ENCODE data around the gene GYS2.

DNA sequence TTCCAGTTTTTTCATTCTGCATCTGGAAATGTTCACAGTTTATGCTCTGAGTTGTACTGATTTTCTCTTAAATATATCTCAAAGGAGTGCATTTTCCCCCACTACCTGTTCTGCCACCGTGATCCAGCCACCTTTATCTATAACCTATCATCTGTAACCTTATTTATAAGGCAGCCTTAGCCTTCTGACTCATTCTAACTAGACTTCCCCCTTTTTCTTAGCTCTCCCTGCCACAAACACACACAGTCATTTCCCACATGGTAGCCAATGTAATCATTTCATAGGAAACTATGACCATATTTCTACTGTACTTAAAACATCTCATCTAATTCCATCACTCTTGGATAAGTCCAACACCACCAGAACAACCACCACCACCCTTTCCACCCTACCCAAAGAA is 10.8 kb upstream of the GYS2 start:
- TF ChIP-seq, protein P1, sequence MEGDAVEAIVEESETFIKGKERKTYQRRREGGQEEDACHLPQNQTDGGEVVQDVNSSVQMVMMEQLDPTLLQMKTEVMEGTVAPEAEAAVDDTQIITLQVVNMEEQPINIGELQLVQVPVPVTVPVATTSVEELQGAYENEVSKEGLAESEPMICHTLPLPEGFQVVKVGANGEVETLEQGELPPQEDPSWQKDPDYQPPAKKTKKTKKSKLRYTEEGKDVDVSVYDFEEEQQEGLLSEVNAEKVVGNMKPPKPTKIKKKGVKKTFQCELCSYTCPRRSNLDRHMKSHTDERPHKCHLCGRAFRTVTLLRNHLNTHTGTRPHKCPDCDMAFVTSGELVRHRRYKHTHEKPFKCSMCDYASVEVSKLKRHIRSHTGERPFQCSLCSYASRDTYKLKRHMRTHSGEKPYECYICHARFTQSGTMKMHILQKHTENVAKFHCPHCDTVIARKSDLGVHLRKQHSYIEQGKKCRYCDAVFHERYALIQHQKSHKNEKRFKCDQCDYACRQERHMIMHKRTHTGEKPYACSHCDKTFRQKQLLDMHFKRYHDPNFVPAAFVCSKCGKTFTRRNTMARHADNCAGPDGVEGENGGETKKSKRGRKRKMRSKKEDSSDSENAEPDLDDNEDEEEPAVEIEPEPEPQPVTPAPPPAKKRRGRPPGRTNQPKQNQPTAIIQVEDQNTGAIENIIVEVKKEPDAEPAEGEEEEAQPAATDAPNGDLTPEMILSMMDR (IDR thresholded peaks at IDR 0.05; ENCODE audit: low read depth, low read length, missing input control): no peak
- no peak for TF ChIP-seq TAF1 (conservative IDR thresholded peaks at IDR 0.05)
- TF ChIP-seq, protein P2, sequence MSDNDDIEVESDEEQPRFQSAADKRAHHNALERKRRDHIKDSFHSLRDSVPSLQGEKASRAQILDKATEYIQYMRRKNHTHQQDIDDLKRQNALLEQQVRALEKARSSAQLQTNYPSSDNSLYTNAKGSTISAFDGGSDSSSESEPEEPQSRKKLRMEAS (IDR thresholded peaks at IDR 0.05): no peak
- TF ChIP-seq, protein P3, sequence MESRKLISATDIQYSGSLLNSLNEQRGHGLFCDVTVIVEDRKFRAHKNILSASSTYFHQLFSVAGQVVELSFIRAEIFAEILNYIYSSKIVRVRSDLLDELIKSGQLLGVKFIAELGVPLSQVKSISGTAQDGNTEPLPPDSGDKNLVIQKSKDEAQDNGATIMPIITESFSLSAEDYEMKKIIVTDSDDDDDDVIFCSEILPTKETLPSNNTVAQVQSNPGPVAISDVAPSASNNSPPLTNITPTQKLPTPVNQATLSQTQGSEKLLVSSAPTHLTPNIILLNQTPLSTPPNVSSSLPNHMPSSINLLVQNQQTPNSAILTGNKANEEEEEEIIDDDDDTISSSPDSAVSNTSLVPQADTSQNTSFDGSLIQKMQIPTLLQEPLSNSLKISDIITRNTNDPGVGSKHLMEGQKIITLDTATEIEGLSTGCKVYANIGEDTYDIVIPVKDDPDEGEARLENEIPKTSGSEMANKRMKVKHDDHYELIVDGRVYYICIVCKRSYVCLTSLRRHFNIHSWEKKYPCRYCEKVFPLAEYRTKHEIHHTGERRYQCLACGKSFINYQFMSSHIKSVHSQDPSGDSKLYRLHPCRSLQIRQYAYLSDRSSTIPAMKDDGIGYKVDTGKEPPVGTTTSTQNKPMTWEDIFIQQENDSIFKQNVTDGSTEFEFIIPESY (IDR thresholded peaks at IDR 0.05): no peak
- no peak for TF ChIP-seq SP1 (IDR thresholded peaks at IDR 0.05)
- no peak for TF ChIP-seq GABPA (IDR thresholded peaks at IDR 0.05 in 1 of 2, conservative IDR thresholded peaks at IDR 0.05 in 1 of 2)
- no peak for TF ChIP-seq YY1 (IDR thresholded peaks at IDR 0.05)
- TF ChIP-seq EGR1 (IDR thresholded peaks at IDR 0.05; ENCODE audit: low read depth in 2 of 2): no peak
- no peak for TF ChIP-seq FOXA1 (IDR thresholded peaks at IDR 0.05)
- TF ChIP-seq, protein P4, sequence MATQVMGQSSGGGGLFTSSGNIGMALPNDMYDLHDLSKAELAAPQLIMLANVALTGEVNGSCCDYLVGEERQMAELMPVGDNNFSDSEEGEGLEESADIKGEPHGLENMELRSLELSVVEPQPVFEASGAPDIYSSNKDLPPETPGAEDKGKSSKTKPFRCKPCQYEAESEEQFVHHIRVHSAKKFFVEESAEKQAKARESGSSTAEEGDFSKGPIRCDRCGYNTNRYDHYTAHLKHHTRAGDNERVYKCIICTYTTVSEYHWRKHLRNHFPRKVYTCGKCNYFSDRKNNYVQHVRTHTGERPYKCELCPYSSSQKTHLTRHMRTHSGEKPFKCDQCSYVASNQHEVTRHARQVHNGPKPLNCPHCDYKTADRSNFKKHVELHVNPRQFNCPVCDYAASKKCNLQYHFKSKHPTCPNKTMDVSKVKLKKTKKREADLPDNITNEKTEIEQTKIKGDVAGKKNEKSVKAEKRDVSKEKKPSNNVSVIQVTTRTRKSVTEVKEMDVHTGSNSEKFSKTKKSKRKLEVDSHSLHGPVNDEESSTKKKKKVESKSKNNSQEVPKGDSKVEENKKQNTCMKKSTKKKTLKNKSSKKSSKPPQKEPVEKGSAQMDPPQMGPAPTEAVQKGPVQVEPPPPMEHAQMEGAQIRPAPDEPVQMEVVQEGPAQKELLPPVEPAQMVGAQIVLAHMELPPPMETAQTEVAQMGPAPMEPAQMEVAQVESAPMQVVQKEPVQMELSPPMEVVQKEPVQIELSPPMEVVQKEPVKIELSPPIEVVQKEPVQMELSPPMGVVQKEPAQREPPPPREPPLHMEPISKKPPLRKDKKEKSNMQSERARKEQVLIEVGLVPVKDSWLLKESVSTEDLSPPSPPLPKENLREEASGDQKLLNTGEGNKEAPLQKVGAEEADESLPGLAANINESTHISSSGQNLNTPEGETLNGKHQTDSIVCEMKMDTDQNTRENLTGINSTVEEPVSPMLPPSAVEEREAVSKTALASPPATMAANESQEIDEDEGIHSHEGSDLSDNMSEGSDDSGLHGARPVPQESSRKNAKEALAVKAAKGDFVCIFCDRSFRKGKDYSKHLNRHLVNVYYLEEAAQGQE (IDR thresholded peaks at IDR 0.05): no peak
- no peak for TF ChIP-seq JUND (IDR thresholded peaks at IDR 0.05)
- TF ChIP-seq, protein P5, sequence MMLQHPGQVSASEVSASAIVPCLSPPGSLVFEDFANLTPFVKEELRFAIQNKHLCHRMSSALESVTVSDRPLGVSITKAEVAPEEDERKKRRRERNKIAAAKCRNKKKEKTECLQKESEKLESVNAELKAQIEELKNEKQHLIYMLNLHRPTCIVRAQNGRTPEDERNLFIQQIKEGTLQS (IDR thresholded peaks at IDR 0.05): no peak
- TF ChIP-seq HNF4A (conservative IDR thresholded peaks at IDR 0.05): no peak

Data from liver (tissue), 3 donors.